Hepatocyte (in vitro differentiated cells): Measurements from ENCODE around the gene SLC31A1.

Experiments used
- CTCF ChIP-seq: fragments of 200-600 bp; sonication (generic); IDR thresholded peaks from 2 replicates; pipeline ENCODE4 v1.5.1; 2016; ENCODE audit warnings: antibody characterized with exemption, mild to moderate bottlenecking; ENCODE audit not compliant: poor library complexity
- EZH2phosphoT487 ChIP-seq: fragments of 200-600 bp; sonication (generic); IDR thresholded peaks from one replicate; pipeline ENCODE4 v1.6.1; 2018; ENCODE audit warnings: antibody characterized with exemption, mild to moderate bottlenecking, low read depth, moderate library complexity; ENCODE audit not compliant: unreplicated experiment, severe bottlenecking

GRCh38 chr9:113261917-113262671 is 40.8 kb downstream of the SLC31A1 start:
- TF ChIP-seq CTCF (no peak), EZH2phosphoT487 (no peak)
